Mesodermal cell (in vitro differentiated cells): ENCODE data around the gene IGSF1.
"Not testable (repeated sequence)": the region's sequence is repeated elsewhere in the genome, so short reads cannot be mapped to it uniquely, and the experiment has no call there.

ENCODE experiments used
- H3K27ac ChIP-seq: 2 replicates; pipeline ENCODE4 v1.7.0; 2013; ENCODE audit warnings: mild to moderate bottlenecking, low read depth, low read length, moderate library complexity; ENCODE audit not compliant: severe bottlenecking
- H3K36me3 ChIP-seq: 2 replicates; pipeline ENCODE4 v1.7.1; 2013; ENCODE audit warnings: mild to moderate bottlenecking, low read length, moderate library complexity; ENCODE audit not compliant: control insufficient read depth, insufficient read depth
- H3K4me1 ChIP-seq: one replicate; pipeline ENCODE4 v1.7.1; 2013; ENCODE audit warnings: mild to moderate bottlenecking, low read length; ENCODE audit not compliant: insufficient read depth, control insufficient read depth, poor library complexity, severe bottlenecking
- H3K4me3 ChIP-seq: 2 replicates; pipeline ENCODE4 v1.7.0; 2013; ENCODE audit warnings: low read length, control low read depth, mild to moderate bottlenecking; ENCODE audit not compliant: insufficient read depth, poor library complexity, severe bottlenecking; ENCODE audit errors: extremely low read depth
- H3K9me3 ChIP-seq: 2 replicates; pipeline ENCODE4 v1.7.1; 2013; ENCODE audit warnings: mild to moderate bottlenecking, low read length, moderate library complexity; ENCODE audit not compliant: control insufficient read depth
- WGBS, 2 experiments: methylation state at CpG; one replicate each; pipeline ENCODE4 v1.1.5; 2013; ENCODE audit warnings: missing lambda C conversion rate in 2 of 2; ENCODE audit not compliant: insufficient coverage in 2 of 2; 5-methylcytosine and 5-hydroxymethylcytosine counted together

Gene IGSF1

GRCh38 chrX:131271274-131271673 is 17.8 kb downstream of the IGSF1 start:
- no peak overlapping the region for H3K4me3 ChIP-seq
- WGBS, 2 experiments, result no CpG with 5 or more reads among the region's 3 CpGs
- H3K27ac ChIP-seq, result no peak overlapping the region
- H3K4me1 ChIP-seq, result no peaks in the 10 kb centered on the region
- H3K36me3 ChIP-seq, result no peaks in the 10 kb centered on the region
- no peaks in the 10 kb centered on the region for H3K9me3 ChIP-seq

GRCh38 chrX:131270080-131270479 is 19.0 kb downstream of the IGSF1 start:
- H3K27ac ChIP-seq, result no peak overlapping the region
- no peaks in the 10 kb centered on the region for H3K36me3 ChIP-seq
- H3K4me3 ChIP-seq, result no peak overlapping the region
- no peaks in the 10 kb centered on the region for H3K9me3 ChIP-seq
- 0% methylated on average over 1 of the region's 1 CpG for WGBS, 2 experiments
- no peaks in the 10 kb centered on the region for H3K4me1 ChIP-seq

- Histone ChIP-seq H3K27ac (no peak overlapping the region), H3K4me1 (no peaks in the 10 kb centered on the region), H3K36me3 (no peaks in the 10 kb centered on the region), H3K9me3 (no peaks in the 10 kb centered on the region), H3K4me3 (no peak overlapping the region)
- 98 to 100% methylated on average over 1 to 5 of the region's 7 CpGs for WGBS, 2 experiments
Observed at GRCh38 chrX:131264665-131265064, 24.4 kb downstream of the IGSF1 start.

- no peak overlapping the region for H3K27ac ChIP-seq
- H3K4me1 ChIP-seq, result no peaks in the 10 kb centered on the region
- H3K36me3 ChIP-seq, result no peaks in the 10 kb centered on the region
- H3K9me3 ChIP-seq, result no peaks in the 10 kb centered on the region
- H3K4me3 ChIP-seq, result no peak overlapping the region
- WGBS, 2 experiments, result 60 to 100% methylated on average over 1 of the region's 2 CpGs
Observed at GRCh38 chrX:131264053-131264452, 25.1 kb downstream of the IGSF1 start.

- Histone ChIP-seq H3K4me1 (no peaks in the 10 kb centered on the region), H3K27ac (no peak overlapping the region), H3K4me3 (no peak overlapping the region), H3K36me3 (no peaks in the 10 kb centered on the region), H3K9me3 (no peaks in the 10 kb centered on the region)
- no CpG with 5 or more reads among the region's 13 CpGs for WGBS, 2 experiments
Observed at GRCh38 chrX:131262738-131263679, 26.1 kb downstream of the IGSF1 start.

GRCh38 chrX:131262200-131262599 is 26.9 kb downstream of the IGSF1 start:
- Histone ChIP-seq H3K36me3 (no peaks in the 10 kb centered on the region), H3K4me3 (no peak overlapping the region), H3K9me3 (no peaks in the 10 kb centered on the region), H3K4me1 (no peaks in the 10 kb centered on the region), H3K27ac (no peak overlapping the region)

GRCh38 chrX:131257367-131257766 is 31.7 kb downstream of the IGSF1 start:
- Histone ChIP-seq H3K4me3 (no peak overlapping the region), H3K27ac (no peak overlapping the region), H3K4me1 (no peaks in the 10 kb centered on the region), H3K9me3 (no peaks in the 10 kb centered on the region), H3K36me3 (no peaks in the 10 kb centered on the region)

- H3K36me3 ChIP-seq, H3K4me3 ChIP-seq, H3K27ac ChIP-seq, H3K4me1 ChIP-seq, H3K9me3 ChIP-seq: not testable (repeated sequence)
- WGBS, 2 experiments, result no CpG with 5 or more reads among the region's 36 CpGs
Observed at GRCh38 chrX:131250984-131251738, 37.9 kb downstream of the IGSF1 start.

- Histone ChIP-seq H3K4me3 (no peak overlapping the region), H3K27ac (no peak overlapping the region), H3K4me1 (no peaks in the 10 kb centered on the region), H3K36me3 (no peaks in the 10 kb centered on the region), H3K9me3 (no peaks in the 10 kb centered on the region)
- WGBS, 2 experiments, result no CpG with 5 or more reads among the region's 2 CpGs
Observed at GRCh38 chrX:131239057-131239456, 50.0 kb downstream of the IGSF1 start.

GRCh38 chrX:131237363-131237762 is 51.7 kb downstream of the IGSF1 start:
- no peaks in the 10 kb centered on the region for H3K4me1 ChIP-seq
- no peak overlapping the region for H3K4me3 ChIP-seq
- no peak overlapping the region for H3K27ac ChIP-seq
- no peaks in the 10 kb centered on the region for H3K36me3 ChIP-seq
- H3K9me3 ChIP-seq, result no peaks in the 10 kb centered on the region
- 100% methylated on average over 1 of the region's 2 CpGs; no CpG with 5 or more reads in 1 of the 2 experiments for WGBS, 2 experiments
